NCI-H1694 treated with DMSO at 0.1 percent for 48 hours (cell line): ENCODE results near the gene ARAP2.
A peak's percentile ranks its signal among the peaks of the same experiment; 100 is the strongest.
"Not testable (repeated sequence)": the region's sequence is repeated elsewhere in the genome, so short reads cannot be mapped to it uniquely, and the experiment has no call there.

Source experiments
- DNase-seq: peaks from one replicate; lab custom pipeline; 2025; lab: John Stamatoyannopoulos, UW

The ARAP2 gene

DNA sequence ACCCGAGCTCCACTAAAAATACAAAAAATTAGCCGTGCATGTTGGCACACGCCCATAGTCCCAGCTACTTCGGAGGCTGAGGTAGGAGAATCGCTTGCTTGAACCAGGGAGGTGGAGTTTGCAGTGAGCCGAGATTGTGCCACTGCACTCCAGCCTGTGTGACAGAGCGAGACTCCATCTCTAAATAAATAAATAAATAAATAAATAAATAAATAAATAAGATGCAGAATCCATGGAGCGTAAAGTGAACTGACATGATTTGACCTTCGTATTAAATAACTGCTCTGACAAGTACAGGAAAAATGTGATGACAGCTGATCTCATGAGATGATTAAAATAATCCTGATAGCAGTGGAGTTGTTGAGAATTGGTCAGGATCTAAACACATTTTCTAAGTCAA is 62.0 kb downstream of the ARAP2 start:
- DNase-seq: not testable (repeated sequence)

DNA sequence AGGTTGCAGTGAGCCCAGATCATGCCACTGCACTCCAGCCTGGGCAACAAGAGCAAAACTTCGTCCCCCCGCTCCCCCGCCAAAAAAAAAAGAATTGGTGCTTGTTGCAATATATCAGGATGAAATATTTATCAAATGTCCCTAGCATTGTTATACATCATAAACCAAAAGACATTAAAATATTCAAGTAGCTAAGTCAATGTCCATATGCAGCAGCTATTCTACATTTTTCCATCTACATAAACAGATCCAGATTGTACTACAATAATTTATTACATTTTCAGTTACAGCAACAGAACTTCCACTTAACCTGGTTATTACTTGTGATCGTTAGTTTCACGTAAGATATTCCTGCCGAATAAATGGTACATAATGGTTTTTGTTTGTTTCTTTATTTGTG is 64.1 kb downstream of the ARAP2 start:
- DNase-seq: no peak

DNA sequence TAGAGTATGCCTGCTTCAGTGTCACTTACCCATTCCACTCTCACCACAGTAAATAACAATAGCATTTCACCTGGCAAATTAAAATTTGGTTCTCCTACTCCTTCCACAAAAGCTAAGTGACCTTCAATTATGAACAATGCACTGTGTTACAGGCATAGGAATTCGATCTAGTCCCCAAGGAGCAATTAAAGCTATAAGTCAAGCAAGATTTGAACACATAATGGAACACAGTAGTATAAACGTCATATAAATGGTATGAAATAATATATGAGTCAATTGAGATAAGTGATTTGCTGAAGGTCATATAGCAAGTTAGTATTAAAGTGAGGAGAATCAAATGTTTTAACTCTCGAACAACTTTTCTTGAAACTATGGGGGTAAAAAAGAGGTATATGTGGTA is 65.8 kb downstream of the ARAP2 start:
- no peak for DNase-seq

DNA sequence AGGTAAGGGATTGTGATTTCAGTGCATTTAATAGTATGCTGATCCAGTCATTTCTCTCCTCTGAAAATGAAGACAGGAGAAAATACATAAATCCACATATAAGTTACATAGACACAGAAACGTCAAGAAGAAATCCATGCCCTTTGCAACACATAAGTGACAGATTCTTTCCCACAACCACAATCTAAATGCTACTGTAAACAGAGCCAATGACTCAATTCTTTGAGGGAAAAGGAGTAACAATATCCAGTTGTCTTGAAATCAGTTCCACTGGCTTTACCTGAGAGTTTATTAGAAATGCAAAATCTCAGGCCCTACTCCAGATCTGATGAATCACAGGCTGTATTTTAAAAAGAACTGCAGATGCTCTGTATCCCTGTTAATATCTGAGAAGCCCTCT is 66.4 kb downstream of the ARAP2 start:
- no peak for DNase-seq

DNA sequence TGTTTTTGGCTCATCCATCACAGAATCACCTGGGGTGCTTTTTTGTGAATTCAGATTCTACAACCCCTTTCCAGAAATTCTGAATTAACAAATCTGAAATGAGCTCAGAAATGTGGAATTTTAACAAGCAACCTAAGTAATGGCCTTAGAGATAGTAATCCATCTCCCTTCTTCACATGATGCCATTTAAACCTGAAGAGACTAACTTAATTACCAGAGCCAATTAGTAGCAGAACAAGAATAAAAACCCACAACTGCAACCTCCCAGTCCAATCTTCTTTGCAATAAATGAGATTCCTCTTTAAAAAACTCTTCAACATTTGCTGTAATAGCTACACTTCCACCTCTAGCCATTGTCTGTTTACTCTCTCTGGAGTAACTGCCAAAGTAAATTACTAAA is 69.7 kb downstream of the ARAP2 start:
- no peak for DNase-seq

DNA sequence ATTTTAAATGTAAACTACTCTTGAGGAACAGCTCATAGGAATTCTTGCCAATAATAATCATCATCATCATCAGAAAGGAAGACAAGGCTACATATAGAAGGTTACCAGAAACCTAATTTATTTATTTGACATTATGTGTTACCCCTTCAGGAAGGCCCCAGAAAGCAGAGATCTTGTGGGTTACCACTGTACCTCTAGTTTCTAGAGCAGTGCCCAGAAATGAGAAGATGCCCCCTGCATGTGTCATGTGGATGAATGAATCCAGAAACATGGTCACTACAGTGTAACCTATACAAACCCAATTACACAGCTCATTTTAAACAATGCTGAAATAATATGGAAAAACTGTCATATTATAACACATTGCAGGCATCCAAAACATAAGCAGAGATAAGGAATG is 70.4 kb downstream of the ARAP2 start:
- no peak for DNase-seq

DNA sequence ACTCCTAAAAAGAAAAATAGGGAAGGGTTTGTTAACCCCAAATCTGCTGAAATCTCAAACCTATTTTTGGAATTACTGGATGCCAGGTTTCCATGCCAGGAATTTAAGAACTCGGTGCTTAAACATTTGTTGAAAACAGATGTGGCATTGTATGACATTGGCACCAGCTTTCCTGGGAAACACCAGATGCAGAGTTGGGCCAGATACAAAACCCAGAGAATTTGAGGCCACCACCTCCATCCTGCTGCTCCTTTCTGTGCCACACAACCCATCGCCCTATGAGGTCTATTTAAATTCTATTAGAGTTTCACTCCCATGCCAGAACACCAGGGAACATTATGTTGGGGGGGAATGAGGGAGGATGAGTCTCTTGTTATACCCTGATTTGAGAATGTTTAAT is 71.7 kb downstream of the ARAP2 start:
- peak; percentile 58 for DNase-seq

DNA sequence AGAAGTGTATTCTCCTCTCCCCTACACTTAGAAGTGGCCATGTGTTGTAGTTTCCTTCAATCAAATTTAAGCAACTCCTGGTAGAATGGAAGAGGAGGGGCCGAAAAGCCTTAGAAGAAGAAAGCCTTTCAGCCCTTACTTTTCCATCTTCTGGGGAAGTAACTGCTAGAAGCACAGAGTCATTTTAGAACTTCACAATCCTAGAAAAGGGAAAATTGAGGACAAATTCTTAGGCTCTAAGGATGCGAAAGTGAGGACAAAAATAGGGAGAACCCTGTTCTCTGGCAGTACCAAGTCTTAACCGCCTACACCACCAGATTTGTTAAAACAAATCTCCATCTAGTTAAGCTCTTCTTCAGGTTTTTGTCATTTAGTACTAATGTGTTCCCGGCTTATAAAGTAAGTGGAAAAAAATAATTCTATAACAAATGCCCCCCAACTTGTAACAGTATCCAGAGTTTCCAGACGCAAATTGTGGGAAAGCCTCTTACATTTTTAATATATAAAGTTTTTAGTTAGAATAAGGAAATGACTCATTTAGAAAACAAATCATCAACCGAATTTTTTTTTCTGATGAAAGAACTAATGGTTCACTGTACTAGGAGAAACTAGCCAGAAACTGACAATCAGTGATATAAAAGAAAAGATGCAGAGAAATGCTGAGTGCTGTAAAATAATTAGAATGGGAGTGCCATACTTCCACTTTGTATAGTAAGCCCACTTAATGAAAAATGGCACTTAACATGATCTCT is 76.0 kb downstream of the ARAP2 start:
- DNase-seq: no peak

DNA sequence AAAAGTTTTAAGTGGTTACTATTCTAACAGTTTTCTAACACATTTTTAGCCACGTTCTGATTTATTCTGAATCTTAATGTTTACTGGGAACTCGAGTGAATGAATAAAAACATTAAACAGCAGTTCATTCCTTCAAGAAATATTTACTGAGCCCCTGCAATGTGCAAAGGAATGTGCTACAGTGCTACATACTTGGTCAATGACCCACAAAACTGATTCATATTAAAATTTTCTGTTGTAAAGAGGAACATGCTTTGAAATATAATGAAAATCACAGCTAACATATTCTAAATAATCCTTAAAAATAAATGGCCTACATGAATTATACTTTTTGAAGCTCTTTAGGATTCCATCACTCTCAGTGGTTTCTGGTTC is 78.7 kb downstream of the ARAP2 start:
- DNase-seq: no peak

DNA sequence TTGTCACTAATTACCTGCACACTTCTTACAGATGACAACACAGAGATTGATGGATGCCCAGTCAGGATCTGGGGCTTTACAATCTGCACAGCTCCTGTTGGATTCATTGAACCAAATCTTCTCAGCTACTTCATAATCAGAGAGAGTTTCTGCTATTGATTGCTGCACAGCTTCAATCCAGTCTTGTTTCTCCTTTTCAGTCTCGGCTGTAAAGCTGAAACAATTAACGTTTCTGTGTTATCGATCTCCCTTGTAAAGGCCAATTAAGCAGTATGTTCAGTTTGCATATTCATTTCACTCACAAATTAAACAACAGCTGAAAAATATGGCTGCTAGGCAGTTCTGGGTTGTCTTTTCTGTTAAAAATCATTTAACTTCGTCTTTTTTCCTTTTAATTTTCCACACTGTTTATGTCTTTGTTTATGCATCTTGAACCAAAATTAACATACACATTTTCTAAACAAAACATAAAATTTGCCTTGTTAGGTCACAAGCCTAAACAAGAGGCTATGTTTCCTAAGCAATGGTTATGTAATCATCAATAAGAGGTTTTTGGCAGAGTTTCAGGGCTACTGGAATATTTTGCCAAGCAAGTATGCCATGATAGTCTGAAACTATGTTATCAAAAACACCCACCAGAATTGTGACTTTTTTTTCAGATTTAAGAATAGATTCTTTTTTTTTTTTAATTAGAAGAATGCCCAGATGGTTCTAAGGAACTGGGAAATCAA is 79.2 kb downstream of the ARAP2 start:
- DNase-seq: no peak

DNA sequence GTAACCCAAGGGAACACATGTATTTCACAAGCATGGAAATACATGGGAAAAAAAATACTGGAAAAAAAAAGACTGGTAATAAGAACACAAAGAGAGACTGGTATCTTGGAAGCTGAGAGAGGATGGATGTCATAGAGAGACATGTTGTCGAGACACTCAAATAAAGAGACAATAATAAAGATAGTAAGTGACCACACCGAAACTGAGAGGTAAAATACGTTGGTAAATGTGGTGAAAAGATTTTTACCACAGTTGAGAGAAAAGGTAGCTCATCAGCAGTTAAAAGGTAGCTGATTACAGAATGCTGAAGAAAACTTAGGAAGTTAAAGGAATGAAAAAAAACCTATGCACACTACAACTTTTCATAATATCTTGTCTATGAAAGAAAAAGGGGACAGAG is 81.1 kb downstream of the ARAP2 start:
- DNase-seq: no peak

DNA sequence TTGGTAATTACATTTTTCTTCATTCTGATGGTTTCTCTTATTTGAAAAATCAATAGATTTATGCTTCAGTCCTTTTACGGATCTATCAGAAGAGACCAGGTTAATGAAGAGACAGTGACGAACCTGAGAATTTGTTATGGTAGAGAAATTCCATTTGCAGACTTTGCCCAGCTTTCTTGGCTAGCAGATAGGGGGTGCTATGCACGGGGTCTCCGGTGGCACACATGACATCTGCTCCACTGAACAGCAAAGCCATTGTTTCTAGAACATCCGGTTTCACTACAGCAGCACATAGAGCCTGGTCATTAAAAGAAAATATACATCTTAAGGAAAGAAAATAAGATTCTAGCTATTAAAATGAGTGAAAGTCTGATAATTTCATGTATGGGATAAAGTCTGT is 85.1 kb downstream of the ARAP2 start:
- no peak for DNase-seq

DNA sequence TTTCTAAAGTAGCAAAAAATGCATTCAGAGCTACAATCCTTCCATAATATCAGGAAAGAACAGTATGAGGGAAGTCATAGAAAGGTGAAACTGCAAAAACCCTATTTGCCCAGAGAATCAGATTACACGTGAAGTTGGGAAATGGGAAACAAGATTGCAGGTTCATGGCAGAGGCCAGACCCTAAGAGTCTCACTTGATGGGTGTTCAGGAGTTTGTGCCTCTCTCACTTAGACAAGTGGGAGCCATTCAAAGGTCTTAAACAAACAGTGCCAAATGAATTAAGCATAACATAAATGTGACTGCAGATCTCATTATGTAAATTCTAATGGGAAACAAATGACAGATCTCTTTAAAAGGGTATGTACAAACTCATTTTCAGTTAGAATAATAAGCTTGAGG is 91.6 kb downstream of the ARAP2 start:
- no peak for DNase-seq

DNA sequence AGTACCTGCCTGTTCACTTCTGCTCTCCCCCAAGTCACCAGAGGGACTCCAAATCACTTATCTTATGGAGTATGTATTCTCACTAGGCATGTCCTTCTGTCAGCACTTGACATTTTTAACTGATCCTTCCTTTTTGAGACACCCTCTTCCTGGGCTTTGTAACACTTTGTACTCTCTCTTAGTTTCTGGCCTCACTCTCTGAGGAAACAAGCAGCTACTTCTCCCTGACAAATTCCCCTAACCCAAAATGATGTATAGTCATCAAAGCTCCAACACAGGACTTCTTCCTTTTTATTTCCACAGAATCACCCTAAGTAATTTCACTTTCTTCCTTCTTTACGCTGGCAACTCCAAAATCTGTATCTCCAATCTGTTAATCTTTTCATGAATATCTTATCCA is 101.8 kb downstream of the ARAP2 start:
- no peak for DNase-seq

DNA sequence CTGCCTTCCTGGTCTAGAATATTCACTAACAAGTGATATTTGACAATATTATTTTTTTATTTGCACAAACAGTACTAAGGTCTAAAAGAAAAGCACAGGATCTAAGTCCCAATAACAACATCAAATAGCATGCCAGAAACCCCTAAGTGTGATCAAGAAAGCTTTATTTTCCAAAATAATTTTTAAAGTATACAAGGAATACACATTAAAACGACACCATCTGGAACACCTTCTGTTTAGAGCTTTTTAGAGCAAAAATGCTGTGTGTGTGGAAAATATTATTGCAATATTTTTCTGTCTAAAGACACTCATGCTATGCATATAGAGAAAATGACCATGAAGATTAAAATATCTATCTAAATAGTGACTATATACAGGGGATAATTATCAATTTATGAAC is 103.1 kb downstream of the ARAP2 start:
- peak; percentile 8 for DNase-seq

DNA sequence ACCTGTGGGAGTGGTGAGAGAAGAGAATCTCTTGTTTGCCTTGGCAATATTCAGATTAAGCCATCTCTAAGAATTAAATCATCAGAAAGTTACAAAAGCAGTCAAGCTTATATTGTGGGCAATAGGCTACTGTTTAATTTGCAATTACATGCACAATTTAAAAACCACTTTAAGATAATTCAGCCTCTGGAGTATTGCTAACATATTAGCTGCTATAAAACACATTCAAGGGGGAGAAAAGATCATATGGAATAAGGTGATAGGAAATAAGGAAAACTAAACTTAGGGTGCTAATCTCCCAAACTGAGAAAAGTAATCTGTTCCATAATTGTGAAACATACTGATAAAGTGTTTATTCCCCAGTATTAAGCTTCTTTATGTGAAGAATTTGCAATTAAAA is 103.9 kb downstream of the ARAP2 start:
- no peak for DNase-seq

DNA sequence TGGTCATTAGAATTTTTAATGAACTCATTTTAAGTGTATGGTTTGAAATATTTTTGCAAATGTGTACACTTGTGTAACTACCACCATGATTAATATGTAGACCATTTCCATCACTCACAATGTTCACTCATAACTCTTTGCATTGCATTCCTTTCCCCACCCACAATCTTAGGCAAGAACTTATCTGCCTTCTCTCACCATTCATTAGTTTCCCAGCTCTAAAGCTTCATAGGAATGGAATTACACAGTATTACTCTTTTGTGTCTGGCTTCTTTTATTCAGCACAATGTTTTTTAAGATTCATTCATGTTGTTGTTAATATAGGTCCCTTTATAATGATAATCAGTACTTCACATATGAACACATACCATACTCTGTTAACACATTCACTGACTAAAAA is 106.1 kb downstream of the ARAP2 start:
- DNase-seq: no peak

DNA sequence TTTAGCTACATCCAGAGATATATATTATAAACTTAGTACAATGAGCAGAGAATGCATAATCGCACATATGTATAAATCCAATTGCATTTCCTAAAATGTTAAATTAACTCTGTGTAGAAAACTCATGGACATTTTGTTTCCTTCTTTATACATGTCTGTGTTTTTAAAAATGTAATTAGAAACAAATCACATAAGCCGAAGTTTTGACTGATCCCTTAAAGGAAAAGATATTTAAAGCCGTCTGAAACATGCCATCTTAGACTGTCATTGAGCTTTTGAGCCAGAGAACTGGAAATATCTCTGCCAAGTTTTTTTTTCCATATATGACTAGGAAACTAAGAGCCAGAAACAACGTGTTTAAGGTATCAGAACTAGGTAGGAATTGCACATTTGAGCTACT is 107.0 kb downstream of the ARAP2 start:
- DNase-seq: no peak

DNA sequence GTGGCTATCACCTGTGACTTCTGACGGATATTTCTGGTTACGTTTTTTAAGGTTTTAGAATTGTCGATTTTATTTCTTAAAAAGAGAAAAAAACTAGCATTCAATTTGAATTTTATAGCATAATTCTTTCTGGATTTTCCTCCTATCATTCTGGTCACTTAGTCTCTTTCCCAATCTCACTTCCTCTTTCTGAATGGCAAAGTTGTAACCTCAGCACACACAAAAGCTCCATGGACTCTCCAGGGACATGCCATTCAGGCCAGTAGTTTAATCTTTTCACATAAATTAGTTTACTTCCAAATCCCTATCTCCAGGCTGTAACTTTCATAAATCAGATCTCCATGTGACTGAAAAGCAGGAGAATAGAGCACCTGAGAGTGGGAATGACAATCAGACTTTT is 110.7 kb downstream of the ARAP2 start:
- DNase-seq: no peak

DNA sequence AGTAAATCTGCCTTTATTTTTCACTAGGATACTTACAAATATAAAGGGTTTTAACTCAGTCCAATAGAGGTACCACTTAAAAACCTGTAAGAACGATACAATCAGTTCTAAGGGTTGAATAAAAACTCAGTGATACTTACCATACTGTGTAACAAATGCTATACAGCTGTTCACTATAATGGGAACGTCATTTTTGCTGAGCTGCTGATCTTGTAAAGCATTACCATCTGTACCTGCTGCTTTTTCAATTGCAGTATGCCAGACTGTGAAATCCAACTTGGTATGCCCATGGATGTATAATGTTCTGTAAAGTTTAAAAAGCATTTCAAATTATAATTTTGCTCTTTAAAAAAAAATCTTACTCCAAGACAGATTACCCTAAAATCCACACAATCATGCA is 111.2 kb downstream of the ARAP2 start:
- DNase-seq: peak; percentile 37

DNA sequence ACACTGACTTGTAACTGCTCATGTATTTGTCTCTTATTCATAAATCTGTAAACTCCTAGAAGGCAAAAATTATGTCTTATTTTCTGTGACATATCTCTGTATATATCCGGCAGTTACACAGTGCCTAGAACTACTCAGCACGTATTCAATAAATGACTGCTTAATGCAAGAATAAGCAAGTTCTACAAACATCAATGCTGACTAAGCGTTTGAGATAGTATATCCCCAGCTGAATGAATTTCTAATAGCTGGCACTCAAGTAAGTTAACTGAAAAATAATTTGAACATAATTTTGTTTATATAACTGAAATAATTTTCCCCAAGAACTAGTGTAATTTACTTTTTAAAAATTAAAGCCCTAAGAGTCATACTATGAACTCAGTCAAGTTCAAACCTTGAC is 113.7 kb downstream of the ARAP2 start:
- DNase-seq: no peak

DNA sequence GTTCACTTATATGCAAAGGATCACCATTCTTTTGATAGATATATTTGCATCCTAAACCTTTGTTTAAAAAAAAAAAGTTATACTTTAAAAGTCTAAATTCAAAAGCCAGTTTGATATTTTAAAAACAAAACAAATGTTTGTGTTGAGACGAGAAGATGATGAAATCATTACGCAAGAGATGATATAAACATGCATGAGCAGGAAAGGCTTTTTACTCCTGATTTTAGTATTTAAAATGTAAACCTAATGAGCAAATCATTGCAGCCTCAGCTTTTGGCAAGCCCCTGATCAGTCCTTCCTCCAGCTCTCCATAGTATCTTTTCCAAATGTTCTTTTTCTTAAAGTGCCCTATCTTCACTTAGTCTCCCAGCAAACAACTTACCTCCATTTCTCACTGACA is 115.6 kb downstream of the ARAP2 start:
- DNase-seq: no peak

DNA sequence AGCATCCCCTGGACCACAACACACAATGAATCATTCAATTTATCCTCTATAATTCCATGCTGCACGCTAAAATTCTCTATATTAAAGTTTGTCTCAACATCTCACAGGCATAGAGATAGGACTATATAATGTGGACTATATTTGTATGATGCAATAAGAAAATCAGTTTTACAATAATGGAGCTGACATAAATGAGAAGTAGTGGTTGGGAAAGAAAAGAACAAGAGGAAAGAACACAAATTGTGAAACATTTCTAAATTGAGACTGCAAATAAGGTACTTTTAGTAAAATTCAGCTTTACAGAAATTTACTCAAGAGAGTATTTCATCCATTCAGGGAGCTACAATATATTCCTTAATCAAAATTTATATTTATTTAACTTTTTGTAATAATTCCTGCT is 120.4 kb downstream of the ARAP2 start:
- no peak for DNase-seq

DNA sequence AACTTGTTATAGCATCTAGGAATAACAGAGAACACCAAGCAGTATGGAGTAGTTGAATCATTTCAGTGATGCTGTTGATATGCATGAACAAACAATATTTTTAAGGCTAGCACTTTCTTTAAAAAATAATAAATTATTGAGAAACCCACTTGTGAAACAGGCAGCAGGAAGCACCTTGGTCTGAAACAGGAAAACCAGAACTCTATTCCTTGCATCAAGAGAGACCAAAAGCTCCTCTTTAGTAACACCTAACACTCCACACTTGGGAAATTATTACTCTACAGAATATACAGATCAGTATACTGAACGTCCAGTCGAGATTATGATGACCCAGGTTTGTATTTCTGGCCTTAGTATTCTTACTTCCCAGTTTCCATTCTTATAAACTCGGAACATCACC is 129.0 kb downstream of the ARAP2 start:
- no peak for DNase-seq
